Gastroesophageal sphincter (tissue), 4 donors: ENCODE results near the gene CLSTN2. TPM values are rescaled to one million over a fixed set of nuclear protein-coding genes. Genes with fewer than 3 reads are reported as not detected.

Experiments used
- ATAC-seq: fragments of 150-250 bp; one replicate; pipeline ENCODE4 v1.9.1; 2016; ENCODE audit warnings: mild to moderate bottlenecking, moderate library complexity
- H3K27ac ChIP-seq, 4 donors: fragments of 200-600 bp; sonication (generic) in 3 of 4; 1 replicate in 3 of 4; 2 replicates in 1 of 4; pipeline ENCODE4 v1.5.1; 2016 to 2019
- H3K27me3 ChIP-seq: fragments of 200-600 bp; sonication (generic); one replicate; pipeline ENCODE4 v1.5.1; 2019
- H3K36me3 ChIP-seq, 2 donors: fragments of 200-600 bp; sonication (generic); one replicate each; pipeline ENCODE4 v1.5.1; 2019; ENCODE audit warnings: control low read depth in 1 of 2
- H3K4me1 ChIP-seq, 3 donors: fragments of 200-600 bp; sonication (generic); 1 replicate in 2 of 3; 2 replicates in 1 of 3; pipeline ENCODE4 v1.5.1; 2016 to 2019; ENCODE audit warnings: control low read depth in 2 of 3
- H3K4me3 ChIP-seq, 2 donors: fragments of 200-600 bp; sonication (generic); one replicate each; pipeline ENCODE4 v1.5.1; 2019; ENCODE audit warnings: mild to moderate bottlenecking in 1 of 2, moderate library complexity in 1 of 2
- H3K9me3 ChIP-seq, 3 donors: fragments of 200-600 bp; sonication (generic); one replicate each; pipeline ENCODE4 v1.5.1; 2017 to 2019; ENCODE audit warnings: control low read depth in 2 of 3
- CTCF ChIP-seq, 4 experiments: fragments of 200-600 bp in 2 of 4; fragments of 450-650 bp in 2 of 4; sonication (generic) in 1 of 4; IDR thresholded peaks; one replicate each; pipeline ENCODE4 v1.5.1; 2017 to 2019; ENCODE audit warnings: antibody characterized with exemption in 4 of 4, mild to moderate bottlenecking in 2 of 4, moderate library complexity in 2 of 4
- EP300 ChIP-seq: sonication (generic); formaldehyde crosslinking; IDR thresholded peaks from one replicate; pipeline ENCODE4 v1.6.1; 2017; ENCODE audit warnings: antibody characterized with exemption, mild to moderate bottlenecking
- POLR2A ChIP-seq, 2 donors: fragments of 450-650 bp; IDR thresholded peaks; one replicate each; pipeline ENCODE4 v1.6.1; 2017; ENCODE audit warnings: antibody characterized with exemption in 2 of 2, mild to moderate bottlenecking in 2 of 2, moderate library complexity in 1 of 2
- POLR2AphosphoS5 ChIP-seq: sonication (generic); formaldehyde crosslinking; IDR thresholded peaks from one replicate; pipeline ENCODE4 v1.6.1; 2017; ENCODE audit warnings: antibody characterized with exemption
- WGBS, 2 donors: methylation state at CpG; one replicate each; pipeline ENCODE4 v1.1.5; 2018; ENCODE audit warnings: low coverage in 1 of 2; 5-methylcytosine and 5-hydroxymethylcytosine counted together
- total RNA-seq, 4 donors: library from RNA; depleted of rRNA; stranded (reverse); fragments of >200 nt; gene quantifications; one replicate each; pipeline ENCODE4 v1.1.0, GENCODE V29; 2016

CLSTN2 gene
- total RNA-seq, 4 donors from 2014 or later: 6.6 to 9.7 (median 7.7) TPM

- no CpG with 5 or more reads among the region's 1 CpG for WGBS, 2 donors
- H3K4me3 ChIP-seq: no peak overlapping the region
- H3K9me3 ChIP-seq: no peaks in the 10 kb centered on the region
- no peaks in the 10 kb centered on the region for H3K36me3 ChIP-seq
- no peaks in the 10 kb centered on the region for H3K4me1 ChIP-seq
- no peak for TF ChIP-seq CTCF (IDR thresholded peaks at IDR 0.05)
- no peak for TF ChIP-seq EP300
- TF ChIP-seq POLR2AphosphoS5: no peak
- no peak for TF ChIP-seq POLR2A (IDR thresholded peaks at IDR 0.05)
- no peaks in the 10 kb centered on the region for H3K27me3 ChIP-seq
- H3K27ac ChIP-seq: no peak overlapping the region
- ATAC-seq: no peak
Measured at GRCh38 chr3:140050396-140050795, 115.4 kb downstream of the CLSTN2 start.

DNA sequence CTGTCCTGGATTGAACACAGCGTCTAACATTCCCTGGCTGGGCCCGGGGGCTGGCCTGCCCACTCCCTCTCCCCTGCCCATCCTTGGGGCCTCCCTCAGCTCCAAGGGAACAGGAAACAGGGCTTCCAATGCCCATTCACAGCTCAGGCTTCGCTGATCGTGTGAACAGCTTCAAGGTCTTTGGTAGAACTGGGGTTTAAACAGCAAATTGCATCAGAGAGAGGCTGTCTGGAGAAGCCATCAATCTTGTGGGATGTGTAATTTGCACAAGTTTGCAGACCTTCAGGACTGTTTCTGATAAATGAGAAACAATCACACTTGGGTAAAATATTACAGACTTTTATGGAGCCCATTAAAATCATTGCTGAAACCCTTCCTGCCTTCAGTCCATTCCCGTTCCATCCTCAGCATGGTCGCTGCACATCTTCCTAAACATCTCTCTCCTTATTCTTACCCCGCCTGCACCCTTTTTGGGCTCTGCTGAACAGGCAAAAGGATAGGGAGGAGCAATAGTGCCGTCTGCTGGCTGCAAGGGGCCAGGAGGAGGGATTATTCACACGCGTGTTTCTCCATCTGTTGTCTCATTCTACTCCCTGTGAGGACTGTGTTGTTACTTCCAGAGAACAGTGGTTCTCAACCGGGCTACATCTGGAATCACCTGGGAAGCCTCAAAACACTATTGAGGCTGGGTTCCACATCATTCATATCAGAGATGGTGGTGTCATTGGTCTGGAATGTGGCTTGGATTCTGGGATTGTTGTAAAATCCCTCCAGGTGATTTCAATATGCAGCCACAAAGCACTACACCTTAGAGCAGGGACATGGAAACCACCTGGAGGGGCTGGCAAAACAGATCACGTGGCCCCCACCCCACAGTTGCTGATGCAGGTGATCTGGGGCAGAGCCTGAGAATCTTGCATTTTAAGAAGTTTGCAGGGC lies 116.3 kb downstream of the CLSTN2 start:
- H3K4me3 ChIP-seq: no peak overlapping the region
- no peaks in the 10 kb centered on the region for H3K9me3 ChIP-seq
- no peak for ATAC-seq
- no peak for TF ChIP-seq POLR2AphosphoS5
- peak in 2 of 4 experiments; percentile 14 to 31 for TF ChIP-seq CTCF (IDR thresholded peaks at IDR 0.05)
- no peak overlapping the region for H3K27ac ChIP-seq
- H3K36me3 ChIP-seq: no peaks in the 10 kb centered on the region
- no peaks in the 10 kb centered on the region for H3K27me3 ChIP-seq
- no peaks in the 10 kb centered on the region for H3K4me1 ChIP-seq
- WGBS, 2 donors: 42 to 43% methylated on average over 6 to 11 of the region's 12 CpGs

DNA sequence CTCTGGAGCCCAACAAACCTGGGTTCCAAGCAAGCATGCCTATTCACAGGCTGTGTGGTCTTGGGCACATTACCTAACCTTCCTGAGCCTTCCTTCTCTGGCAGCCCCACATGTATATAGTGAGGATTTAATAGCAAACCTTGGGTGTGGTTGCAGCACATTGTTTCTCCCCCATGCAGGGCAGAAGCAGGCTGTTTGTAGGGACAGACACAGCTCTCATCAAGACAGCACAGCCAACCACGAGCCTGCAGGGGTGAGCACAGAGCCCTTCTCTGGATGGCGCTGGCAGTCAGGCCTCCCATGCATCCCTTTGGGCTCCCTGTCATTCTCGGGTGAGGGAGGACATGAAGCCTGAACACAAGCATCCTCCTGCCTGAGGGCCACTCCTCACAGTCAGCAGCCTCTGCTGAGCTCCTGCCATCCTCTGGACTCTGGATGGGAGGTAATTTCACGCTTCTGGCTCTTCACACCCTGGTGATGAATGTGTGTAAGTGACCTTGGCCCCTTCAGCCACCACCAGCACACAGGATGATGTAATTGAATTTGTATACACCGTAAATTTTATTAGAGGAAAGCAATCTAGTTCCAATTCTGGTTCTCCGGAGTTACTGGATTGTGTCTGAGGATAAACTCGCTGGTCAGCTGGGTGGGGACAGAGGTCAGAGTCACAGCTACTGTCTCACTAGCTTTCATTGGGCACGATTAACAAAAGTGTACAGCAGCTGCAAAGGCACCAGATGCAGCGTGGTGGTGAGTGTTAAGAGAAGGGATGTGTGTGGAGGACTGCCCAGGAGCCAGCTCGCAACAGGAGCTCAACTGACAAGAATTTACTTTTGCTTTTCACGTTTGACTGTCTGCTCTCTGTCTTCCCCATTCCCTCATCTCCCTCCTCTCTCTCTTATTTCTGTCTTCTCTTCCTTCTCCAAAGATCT lies 118.1 kb downstream of the CLSTN2 start:
- TF ChIP-seq CTCF (IDR thresholded peaks at IDR 0.05) (no peak), POLR2A (IDR thresholded peaks at IDR 0.05) (no peak), POLR2AphosphoS5 (no peak), EP300 (no peak)
- 26 to 40% methylated on average over 5 to 7 of the region's 11 CpGs for WGBS, 2 donors
- H3K36me3 ChIP-seq: no peaks in the 10 kb centered on the region
- no peak overlapping the region for H3K4me3 ChIP-seq
- H3K27me3 ChIP-seq: no peaks in the 10 kb centered on the region
- H3K27ac ChIP-seq: no peak overlapping the region
- ATAC-seq: no peak
- H3K4me1 ChIP-seq: no peaks in the 10 kb centered on the region
- no peaks in the 10 kb centered on the region for H3K9me3 ChIP-seq

GRCh38 chr3:140053794-140054193 lies 118.8 kb downstream of the CLSTN2 start:
- TF ChIP-seq EP300 (no peak), CTCF (IDR thresholded peaks at IDR 0.05) (no peak), POLR2AphosphoS5 (no peak), POLR2A (IDR thresholded peaks at IDR 0.05) (no peak)
- WGBS, 2 donors: 79 to 100% methylated on average over 1 to 3 of the region's 3 CpGs
- Histone ChIP-seq H3K36me3 (no peaks in the 10 kb centered on the region), H3K9me3 (no peaks in the 10 kb centered on the region), H3K4me3 (no peak overlapping the region), H3K4me1 (no peaks in the 10 kb centered on the region), H3K27me3 (no peaks in the 10 kb centered on the region), H3K27ac (no peak overlapping the region)
- no peak for ATAC-seq
